Omental fat pad (tissue), 4 donors: ENCODE measurements around the gene RGCC. TPM values are rescaled to one million over a fixed set of nuclear protein-coding genes. Genes with fewer than 3 reads are reported as not detected.

Source experiments
- ATAC-seq: fragments of 150-250 bp; one replicate; pipeline ENCODE4 v1.9.1; 2016; ENCODE audit warnings: mild to moderate bottlenecking, moderate library complexity; ENCODE audit not compliant: low FRiP score
- DNase-seq: peaks from one replicate; pipeline ENCODE4 v3.0.0-alpha.2; 2019; ENCODE audit warnings: low spot score
- total RNA-seq, 4 donors: library from RNA; depleted of rRNA; stranded (reverse); fragments of >200 nt; gene quantifications; one replicate each; pipeline ENCODE4 v1.1.0, GENCODE V29; 2016
- TF ChIP-seq, protein P1 (sequence below), 3 donors: fragments of 450-650 bp; IDR thresholded peaks; one replicate each; pipeline ENCODE4 v1.5.1; 2016 to 2017; ENCODE audit warnings: antibody characterized with exemption in 3 of 3, mild to moderate bottlenecking in 3 of 3, moderate library complexity in 2 of 3

Gene RGCC
- total RNA-seq, 4 donors from 2014 or later = 142 to 321 (median 257) TPM

DNA sequence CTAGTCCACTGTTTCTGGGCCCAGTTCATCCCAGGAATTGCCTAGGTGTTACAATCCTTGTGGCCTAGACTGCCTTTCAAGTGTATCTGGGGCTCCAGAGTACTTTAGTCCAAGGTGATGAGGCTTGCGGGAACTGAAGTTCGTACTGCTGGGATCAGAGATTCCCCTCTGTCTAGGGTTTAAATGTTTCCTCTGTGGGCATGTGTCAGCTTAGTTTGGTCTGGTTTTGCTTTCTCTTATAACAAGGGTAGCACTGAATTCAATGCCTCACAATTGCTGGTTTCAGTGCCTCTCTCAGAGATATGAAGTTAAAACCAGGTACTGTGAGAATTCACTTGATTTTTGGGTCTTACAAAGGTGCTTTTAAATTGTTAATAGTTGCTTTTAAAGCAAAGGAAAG lies 30.8 kb downstream of the RGCC start:
- TF ChIP-seq, protein P1, sequence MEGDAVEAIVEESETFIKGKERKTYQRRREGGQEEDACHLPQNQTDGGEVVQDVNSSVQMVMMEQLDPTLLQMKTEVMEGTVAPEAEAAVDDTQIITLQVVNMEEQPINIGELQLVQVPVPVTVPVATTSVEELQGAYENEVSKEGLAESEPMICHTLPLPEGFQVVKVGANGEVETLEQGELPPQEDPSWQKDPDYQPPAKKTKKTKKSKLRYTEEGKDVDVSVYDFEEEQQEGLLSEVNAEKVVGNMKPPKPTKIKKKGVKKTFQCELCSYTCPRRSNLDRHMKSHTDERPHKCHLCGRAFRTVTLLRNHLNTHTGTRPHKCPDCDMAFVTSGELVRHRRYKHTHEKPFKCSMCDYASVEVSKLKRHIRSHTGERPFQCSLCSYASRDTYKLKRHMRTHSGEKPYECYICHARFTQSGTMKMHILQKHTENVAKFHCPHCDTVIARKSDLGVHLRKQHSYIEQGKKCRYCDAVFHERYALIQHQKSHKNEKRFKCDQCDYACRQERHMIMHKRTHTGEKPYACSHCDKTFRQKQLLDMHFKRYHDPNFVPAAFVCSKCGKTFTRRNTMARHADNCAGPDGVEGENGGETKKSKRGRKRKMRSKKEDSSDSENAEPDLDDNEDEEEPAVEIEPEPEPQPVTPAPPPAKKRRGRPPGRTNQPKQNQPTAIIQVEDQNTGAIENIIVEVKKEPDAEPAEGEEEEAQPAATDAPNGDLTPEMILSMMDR (IDR thresholded peaks at IDR 0.05) = no peak
- ATAC-seq (no peak), DNase-seq (no peak)

DNA sequence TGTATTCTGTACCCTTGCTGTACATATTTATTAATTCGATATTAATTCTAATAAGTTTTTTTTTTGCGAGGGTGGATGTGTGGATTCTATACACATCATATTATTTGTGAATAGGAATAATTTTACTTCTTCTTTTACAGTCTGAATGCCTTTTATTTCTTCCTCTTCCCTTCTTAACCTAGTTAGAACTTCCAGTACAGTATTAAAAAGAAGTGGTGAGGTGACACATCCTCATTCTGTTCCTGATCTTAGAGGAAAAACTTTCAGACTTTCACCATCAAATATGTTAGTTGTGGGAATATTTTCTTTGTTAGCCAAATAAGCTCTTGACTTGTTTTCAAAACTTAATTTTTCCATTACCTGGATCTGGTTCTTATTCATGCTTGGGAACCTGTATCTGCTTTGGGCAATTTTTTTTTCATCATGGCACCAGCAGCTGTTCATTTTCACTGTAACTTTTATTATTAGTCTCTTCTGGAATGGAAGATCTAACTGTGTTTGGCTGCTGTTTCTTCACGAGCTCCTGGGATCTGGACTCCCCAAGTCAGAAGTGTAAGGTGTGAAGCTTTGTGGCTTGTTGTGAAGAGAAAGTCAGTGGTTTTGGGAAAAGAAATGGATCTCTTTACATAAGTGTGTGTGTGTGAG lies 33.1 kb downstream of the RGCC start:
- ATAC-seq (no peak), DNase-seq (no peak)
- TF ChIP-seq, protein P1 (IDR thresholded peaks at IDR 0.05) = no peak

DNA sequence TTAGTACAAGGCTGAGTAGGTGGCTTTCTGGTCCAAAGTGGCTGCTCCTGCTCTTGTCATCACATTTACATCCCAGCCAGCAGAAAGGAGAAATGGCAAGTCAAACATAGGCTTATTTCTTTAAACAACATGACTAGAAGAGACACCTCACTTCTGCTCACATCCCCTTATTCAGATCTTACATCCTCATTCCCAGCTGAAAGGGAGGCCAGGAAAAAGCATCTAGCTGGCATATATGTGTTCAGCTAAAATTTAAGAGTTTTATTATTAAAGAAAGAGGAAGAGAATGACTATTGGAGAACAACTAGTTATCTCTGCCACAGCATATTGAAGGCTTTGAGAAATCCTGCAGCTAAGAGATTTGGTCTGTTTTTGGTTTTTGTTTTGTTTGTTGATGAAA lies 34.1 kb downstream of the RGCC start:
- ATAC-seq (no peak), DNase-seq (no peak)
- TF ChIP-seq, protein P1 (IDR thresholded peaks at IDR 0.05) = no peak

DNA sequence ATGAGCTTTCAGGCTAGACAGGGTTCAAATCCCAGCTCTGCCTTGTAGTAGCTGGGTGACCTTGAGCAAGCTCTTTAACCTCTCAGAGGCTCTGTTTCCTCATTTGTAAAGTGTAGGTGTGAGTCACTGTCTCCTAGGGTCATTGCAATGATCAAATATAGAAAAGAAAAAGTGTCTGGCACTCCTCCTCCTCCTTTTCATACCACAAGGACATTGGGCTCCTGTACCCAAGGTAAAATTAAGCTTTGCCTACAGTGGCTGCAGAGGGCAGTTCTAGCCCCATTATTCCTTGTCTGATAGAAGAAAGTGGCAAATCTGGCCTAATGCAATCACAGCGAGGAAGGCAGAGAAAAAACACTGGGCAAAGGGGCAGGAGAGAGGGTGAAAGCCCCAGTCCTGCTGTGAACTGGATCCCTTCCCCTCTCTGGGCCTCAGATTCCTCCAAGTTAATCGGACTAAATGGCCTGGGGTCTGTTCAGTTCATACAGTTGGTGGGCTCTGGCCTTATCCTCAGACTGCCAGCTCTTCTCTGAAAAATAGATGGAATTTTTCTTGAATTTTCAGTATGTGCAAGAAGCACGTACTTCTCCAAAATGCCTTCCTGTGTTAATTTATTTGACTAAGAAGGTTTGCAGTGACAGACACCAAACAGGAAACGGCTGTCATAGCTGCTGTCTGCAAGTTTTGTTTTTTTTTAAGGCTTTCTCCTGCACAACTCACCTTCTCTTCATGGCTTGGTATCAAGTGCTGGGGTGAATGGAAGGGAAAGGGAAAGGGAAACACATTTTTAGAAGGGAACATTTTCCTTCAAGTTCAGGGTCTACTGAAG lies 35.3 kb downstream of the RGCC start:
- DNase-seq (no peak), ATAC-seq (no peak)
- TF ChIP-seq, protein P1 (IDR thresholded peaks at IDR 0.05) = no peak

DNA sequence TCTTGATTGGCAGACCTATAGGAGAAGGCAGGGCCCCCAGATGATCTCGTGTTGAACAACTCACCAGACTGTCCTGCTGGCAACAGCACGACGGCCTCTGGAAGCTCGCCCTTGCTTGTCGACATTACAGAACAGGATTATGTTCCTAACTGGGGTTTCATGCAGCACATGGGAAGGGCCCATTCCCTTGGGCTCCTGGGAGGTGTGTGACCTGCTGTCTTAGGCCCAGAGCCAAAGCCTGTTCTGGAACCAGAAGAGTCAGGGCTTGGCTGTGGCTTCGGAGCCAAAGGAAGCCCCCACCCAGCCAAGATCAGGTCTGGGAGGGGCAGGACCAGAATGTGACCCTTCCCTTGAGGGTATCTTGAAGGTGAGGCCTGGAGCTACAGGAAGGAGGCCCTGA lies 36.9 kb downstream of the RGCC start:
- TF ChIP-seq, protein P1 (IDR thresholded peaks at IDR 0.05) = no peak
- DNase-seq = no peak
- no peak for ATAC-seq

DNA sequence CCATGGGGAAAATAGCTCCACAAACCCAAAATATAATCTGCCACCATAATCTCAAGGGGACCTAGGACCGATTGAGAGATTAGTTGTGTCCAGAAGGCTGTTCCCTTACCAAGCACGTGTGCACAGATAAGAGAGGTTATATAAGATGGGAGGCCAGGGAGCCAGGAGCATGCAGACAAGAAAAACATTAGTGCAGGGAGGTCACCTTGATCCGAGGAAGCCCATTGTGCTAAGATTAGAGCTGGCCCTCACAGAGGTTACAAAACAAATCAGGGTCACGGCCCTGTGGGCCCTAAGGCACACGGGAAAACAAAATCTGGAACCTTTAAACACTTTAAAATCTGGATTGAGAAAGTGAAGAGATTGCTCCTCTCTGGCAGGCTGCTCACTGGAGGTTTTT lies 37.7 kb downstream of the RGCC start:
- TF ChIP-seq, protein P1 (IDR thresholded peaks at IDR 0.05) = no peak
- ATAC-seq = no peak
- no peak for DNase-seq
